Suppressor macrophage treated with lipopolysaccharide for 1 hour (primary cell): ENCODE measurements around the gene MFSD2B.
A peak's percentile ranks its signal among the peaks of the same experiment; 100 is the strongest.
"Not testable (repeated sequence)": the region's sequence is repeated elsewhere in the genome, so short reads cannot be mapped to it uniquely, and the experiment has no call there.

Experiments
- DNase-seq, 3 donors: peaks; one replicate each; pipeline ENCODE4 v3.0.0-alpha.2; 2020 to 2022

MFSD2B gene

DNA sequence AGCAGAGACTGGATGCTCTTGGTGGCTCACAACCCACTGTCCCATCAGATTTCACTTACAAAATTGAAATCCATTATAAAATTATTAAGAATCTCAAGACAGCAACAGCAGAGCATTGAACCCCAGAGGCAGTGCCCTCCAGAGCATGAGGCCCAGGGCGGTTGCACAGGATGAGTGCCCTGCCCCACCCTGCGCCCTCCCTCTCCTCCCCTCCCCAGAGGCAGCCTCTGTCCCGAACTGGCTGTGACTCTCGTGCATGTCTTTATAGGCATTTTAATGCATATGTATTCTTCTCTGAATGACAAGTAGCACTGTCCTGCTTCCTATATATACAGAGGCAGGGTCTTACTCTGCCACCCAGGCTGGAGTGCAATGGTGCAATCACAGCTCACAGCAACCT is 10.4 kb downstream of the MFSD2B start:
- no peak for DNase-seq

DNA sequence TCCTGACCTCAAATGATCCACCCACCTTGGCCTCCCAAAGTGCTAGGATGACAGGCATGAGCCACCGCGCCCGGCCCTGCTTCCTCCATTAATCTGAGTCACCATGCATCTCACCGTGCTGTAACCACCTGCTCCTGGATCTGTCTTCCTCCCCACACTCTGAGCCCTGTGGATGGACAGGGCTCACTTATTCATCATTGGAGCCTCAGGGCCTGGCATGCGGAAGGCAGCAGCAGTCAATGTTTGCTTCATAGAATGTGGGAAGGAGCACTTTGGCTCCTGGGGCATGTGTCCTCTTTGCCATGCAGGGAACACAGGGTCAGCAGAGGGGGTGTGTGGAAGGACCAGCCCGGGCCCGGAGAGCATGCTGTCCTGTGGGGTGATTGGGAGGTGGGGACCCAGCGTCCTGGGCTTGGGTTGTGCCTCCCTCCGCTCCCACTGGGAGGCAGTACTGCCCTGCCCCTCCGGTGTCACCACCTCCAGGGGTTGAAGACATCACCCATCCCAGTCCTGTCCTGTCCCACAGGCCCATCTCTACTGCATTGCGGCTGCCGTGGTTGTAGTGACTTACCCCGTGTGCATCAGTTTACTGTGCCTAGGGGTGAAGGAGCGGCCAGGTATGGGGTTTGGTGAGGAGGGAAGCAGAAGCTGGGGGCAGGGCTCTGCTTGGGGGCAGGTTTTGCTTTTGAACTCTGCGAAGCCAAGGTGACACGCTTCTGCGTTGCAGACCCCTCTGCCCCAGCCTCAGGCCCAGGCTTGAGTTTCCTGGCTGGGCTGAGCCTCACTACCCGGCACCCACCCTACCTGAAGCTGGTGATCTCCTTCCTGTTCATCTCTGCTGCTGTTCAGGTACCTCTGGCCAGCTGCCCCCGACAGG is 11.5 kb downstream of the MFSD2B start:
- peak in 2 of 3 donors; percentile 28 to 41 for DNase-seq

DNA sequence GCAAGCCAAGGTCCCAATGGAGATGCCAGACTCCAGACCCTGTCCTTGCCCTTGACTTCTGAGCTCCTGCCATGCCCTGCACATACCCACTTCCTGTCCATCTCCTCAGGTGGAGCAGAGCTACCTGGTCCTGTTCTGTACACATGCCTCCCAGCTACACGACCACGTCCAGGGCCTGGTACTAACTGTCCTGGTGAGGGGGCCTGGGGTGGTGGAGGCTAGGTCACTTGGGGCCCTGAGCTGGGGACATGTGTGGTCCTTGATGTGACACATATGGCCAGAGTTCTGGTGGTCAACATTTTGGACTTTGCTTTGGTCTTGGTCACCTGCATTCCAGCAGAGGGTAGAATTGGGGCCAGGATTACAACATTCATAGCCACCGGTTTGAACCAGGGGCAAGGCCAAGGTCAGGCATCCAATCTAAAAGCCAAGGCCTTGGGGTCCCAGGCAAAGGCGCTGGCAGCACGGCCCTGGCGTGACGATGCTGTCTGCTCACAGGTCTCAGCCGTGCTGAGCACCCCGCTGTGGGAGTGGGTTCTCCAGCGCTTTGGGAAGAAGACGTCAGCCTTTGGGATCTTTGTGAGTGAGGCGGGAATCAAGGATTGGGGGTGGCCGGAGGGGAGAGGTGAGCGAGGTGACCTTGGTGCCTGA is 12.6 kb downstream of the MFSD2B start:
- no peak for DNase-seq

DNA sequence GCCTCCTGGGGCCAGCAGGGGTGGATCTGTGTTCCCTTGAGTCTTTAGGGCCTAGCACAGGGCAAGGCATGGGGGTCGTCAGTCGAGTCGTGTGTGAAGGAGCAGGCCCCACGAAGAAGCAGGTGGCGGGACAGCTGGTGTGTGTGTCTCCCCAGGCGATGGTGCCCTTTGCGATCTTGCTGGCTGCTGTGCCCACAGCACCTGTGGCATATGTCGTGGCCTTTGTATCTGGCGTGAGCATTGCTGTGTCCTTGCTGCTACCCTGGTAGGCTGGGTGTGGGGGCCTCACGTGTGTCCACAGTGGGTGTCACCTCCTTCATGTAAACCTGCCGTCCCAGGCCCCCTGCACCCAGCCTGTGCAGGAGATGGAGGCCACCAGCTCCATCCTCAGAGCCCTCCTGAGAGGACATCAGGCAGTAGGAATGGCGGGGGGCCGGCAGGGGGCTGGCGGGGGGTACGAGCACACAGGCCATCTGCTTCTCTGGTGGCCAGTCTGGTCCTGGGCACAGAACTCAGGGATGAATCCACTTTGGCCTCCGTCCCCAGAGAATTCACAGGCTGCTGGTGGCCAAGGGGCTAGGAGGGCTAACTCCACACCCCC is 13.2 kb downstream of the MFSD2B start:
- no peak for DNase-seq

DNA sequence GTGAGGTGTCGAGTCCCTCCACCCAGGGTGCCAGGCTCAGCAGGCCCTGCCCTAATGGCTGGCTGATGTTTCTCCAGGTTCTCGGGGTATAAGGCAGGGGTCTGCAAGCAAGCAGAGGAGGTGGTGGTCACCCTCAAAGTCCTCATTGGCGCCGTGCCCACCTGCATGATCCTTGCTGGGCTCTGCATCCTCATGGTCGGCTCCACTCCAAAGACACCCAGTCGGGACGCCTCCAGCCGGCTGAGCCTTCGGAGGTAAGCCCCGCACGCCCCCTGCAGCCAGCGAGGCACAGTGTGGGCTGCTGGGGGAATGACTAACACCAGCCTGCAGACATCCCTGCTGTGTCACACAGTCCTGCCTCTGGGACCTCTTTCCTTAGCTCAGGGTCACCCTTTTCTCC is 14.1 kb downstream of the MFSD2B start:
- DNase-seq, result no peak

DNA sequence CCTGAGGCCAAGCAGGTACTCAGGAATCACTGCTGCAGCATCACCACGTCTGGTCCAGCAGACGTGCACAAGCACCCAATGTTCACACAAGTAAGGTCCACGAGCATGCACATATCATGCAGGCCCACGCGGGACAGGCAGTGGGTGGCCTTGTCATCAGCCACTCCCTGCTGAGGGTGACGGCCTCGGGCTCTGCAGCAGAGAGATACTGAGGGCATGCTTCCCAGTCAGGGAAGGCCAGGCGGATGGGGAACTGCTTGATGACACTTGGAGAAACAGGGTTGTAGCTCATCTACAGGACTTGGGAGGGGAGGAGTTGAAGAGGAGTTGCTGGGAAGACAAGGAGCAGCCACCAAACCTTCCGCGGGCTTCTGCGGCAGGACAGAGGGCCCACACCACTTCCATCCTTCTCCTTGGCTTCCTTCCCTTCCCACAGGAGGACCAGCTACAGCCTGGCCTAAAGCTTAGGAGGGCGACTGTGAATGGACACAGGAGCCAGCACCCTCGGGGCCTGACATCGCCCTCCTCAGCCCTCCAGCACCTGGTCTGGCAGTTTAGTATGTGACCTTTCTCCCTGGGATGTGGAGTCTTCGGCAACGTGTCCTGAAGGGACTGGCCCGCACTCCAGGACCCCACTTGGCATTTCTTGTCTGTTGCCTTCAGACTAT is 15.2 kb downstream of the MFSD2B start:
- DNase-seq, result no peak

DNA sequence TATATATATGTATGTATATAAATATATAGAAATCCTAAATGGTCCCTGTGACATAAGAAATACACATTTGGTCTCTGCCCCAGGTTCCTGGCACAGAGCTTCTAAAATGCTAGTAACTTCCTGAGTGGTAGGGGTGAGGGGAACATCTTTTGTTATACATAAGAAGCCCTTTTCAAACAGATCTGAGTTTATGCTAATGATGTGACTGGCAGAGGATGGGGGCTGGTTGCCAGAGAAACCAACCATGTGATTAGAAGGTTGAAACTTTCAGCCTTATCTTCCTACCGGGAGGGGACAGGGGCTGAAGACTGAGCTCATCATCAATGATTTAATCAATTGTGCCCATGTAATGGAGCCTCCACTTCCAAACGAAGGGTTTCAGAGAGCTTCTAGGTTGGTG is 16.3 kb downstream of the MFSD2B start:
- no peak for DNase-seq

DNA sequence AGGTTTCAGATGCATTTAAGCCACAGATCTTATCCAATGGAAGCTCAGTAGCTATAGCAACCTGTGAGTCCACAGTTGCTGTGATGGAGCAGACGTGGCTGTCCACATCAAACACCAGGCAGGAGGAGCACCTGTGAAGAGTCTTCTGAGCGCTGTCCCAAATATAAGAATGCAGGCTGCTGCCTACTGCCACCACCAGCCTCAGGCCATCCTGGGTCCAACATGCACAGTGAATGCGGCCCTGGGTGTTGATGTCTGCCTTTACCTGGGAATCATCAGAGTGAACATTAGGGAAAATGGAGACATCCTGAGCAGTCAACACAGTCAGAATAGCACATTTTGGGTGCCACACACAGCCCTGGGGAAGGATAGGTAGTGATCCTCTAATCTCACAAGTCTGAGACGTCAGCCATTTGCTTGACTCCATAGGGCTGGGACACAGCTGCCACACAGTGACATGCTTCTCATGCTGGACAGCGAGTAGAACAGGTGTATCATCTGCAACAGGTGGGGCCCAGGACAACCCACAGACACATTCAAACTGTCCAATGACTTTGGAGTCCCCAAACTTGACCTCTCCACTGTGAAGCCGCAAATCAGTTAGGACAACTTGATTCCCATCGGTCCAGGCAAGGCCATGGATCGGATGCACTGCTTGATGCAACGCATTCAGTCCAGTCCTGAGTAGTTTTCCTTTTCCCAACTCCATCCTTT is 29.1 kb downstream of the MFSD2B start:
- DNase-seq, result no peak

DNA sequence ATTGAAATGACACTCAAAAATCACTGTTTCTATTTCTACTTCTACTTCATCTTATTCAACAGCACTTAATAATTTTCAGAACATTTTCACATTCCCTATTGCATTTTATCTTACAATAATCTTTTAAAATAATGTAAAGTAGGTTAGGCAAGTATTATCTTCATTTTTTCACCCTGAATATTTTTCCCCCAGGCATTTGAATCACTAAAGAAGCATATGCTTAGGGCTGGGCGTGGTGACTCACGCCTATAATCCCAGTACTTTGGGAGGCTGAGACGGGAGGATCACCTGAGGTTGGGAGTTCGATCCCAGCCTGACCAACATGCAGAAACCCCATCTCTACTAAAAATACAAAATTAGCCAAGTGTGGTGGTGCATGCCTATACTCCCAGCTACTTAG is 30.6 kb downstream of the MFSD2B start:
- no peak for DNase-seq

DNA sequence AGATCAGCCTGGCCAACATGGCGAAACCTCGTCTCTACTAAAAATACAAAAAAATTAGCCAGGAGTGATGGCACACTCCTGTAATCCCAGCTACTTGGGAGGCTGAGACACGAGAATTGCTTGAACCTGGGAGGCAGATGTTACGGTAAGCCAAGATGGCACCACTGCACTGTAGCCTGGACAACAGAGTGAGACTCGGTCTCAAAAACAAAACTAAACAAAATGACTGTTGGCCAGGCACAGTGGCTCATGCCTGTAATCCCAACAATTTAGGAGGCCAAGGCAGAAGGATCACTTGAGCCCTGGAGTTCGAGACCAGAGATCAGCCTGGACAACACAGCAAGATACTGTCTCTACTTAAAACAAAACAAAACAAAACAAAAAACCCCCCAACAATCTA is 33.2 kb downstream of the MFSD2B start:
- not testable (repeated sequence) for DNase-seq

DNA sequence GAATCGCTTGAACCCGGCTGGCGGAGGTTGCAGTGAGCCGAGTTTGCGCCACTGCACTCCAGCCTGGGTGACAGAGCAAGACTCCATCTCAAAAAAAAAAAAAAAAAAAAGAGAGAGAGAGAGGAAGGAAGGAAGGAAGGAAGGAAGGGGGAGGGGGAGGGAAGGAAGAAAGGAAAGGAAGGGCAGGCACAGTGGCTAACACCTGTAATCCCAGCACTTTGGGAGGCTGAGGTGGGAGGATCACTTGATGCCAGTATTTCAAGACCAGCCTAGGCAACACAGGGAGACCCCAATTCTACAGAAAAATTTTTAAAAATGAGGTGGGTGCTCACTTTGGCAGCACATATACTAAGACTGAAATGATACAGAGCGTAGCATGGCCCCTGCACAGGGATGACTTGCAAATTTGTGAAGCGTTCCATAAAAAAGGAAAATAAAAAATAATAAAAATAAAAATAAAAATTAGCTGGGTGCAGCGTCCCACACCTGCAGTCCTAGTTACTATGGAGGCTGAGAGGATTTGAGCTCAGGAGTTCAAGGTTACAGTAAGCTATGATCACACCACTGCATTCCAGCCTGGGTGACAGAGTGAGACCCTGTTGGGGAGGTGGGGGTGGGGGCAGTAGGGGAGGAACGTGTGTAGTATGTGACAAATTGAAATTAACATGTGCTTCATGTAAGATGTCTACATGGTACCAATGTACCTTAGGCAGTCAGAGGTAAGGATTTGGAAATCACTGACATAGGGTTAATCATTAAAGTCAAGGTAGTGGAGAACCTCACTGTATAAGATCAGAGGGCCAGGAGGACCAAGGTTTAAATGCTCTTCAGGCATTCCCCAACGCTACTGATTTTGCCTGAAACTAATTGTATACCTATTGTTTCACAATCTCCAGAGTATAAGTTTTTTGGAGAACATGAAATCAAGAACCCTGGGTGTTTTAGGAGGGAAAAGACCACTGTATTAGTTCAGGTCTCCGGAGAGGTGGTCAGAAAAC is 35.9 kb downstream of the MFSD2B start:
- DNase-seq, result no peak

DNA sequence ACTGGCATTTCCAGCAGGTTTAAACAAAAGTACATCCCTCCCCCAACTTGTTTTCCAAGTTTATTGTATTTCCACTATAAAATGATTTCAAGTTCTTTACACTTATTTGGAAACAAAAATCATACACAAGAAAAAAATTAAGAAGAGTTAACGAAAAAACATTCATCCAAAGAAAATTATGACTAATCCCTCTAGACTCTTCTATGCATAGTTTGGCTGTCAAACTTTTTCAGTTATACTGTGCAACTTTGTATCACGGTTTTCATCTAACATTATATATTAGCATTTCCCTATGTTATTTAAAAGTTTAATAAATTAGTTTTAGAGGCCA is 36.7 kb downstream of the MFSD2B start:
- DNase-seq, result peak in 1 of 3 donors; percentile 5

DNA sequence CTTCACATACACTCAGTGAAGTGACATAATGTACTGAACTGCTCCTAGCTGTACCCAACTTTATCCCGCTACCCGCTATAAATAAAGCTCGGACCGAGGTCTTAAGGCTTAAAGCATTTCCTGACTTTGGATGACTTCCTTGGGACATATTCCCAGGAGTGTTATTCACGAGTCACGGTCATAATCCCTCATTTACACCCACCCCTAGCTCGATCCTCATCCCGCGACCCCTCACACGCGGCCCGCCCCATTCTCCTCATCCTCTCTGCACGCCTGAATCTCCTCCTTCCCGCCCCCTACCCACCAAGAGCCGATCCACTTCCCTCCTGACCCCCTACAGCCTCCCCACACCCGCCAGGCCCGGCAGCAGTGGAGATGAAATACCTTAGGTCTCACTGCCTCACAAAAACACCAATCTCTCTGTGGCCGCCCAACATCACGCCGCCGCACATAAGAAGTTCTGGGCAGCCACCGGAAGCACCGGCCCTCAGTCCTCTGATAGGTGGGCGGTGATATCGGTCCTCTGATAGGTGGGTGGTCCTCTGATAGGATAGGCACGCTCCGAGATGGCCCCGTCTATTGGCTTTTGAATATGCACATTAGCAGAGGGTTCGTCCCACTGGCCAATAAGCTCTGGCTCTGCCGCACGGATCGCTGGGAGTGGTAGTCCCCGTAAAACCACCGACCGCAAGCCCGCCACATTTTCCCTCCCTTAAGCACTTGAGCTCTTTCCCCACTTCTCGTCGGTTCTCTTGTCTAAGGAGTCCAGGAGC is 37.2 kb downstream of the MFSD2B start, which contains the start of gene WDCP:
Gene WDCP, minus strand, starts transcription at position 462 of the 773 bp plus-strand sequence. CDS start 7,897 bp downstream, outside the sequence.
- DNase-seq, result peak; percentile 96 to 98 (median 97)

DNA sequence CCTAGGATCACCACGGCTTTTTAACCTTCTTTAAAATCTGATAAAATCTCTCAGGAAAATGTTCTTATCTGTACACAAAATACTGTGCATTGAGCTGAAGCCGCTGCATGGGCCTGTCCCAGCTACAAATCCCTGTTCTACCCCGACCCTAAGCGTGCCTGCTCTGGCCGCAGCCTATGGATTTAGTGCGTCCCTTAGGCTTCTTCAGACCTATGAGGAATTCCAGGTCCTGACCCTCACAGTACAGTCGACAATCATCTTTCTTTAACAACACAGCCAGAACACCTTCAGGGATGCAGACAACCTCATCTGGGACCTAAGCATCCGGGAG is 37.8 kb downstream of the MFSD2B start:
- DNase-seq, result no peak

DNA sequence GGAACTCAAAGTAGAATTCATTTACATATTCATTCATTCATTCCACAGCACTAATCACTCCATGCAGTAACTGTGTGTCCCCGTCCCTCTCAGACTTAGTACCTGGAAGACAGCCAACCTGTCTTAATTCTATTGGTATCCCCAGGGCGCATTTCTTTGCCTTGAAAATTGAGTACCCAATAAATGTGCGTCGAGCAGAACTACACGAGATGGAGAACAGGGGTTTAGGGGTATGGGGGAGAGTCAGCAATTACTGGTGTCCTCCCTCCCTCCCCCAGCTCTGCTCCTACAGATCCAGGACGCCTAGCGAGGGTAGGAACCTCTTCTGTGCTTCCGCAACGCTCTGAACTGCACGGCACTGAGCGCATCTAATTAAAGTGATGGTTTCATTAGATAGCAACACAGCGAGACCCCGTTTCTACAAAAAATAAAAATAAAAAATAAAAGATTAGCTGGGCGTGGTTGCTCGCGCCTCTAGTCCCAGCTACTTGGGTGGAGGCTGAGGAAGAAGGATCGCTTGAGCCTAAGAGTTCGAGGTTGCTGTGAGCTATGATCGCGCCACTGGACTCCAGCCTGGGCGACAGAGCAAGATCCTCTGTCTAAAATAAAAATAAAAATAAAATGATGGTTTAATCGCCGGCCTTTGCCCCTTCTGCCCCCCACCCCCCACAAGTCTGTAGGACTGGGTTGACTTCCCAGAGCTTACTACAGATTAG is 39.0 kb downstream of the MFSD2B start:
- no peak for DNase-seq

DNA sequence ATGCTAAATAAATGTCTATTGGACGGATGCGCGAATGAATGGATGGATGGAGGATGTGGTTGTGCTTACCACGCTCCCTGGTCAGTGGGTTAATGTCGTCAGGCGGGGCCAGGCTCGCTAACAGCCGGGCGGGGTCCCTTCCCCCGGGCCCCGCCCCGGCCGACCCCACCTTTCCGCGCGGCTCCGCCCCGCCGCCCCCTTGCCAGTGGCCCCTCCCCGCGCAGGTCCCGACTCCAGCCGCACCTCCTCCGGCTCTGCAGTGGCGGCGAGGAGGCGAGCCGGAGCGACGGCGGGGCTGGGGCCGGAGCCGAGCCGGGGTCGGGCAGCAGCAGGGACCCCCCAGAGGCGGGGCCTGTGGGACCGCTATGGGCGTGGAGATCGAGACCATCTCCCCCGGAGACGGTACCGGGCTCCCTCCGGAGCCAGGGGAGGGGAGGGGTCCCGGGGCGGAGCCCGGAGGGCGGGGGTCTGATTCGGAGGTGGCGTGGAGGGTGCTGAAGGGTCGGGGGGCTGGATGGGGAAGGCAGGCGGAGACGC is 39.7 kb downstream of the MFSD2B start, which contains the start of gene FKBP1B:
Gene FKBP1B, plus strand, starts transcription at position 257 of the 537 bp plus-strand sequence. Its CDS starts 109 bp downstream, at position 366.
- DNase-seq, result peak; percentile 52 to 76 (median 59)

DNA sequence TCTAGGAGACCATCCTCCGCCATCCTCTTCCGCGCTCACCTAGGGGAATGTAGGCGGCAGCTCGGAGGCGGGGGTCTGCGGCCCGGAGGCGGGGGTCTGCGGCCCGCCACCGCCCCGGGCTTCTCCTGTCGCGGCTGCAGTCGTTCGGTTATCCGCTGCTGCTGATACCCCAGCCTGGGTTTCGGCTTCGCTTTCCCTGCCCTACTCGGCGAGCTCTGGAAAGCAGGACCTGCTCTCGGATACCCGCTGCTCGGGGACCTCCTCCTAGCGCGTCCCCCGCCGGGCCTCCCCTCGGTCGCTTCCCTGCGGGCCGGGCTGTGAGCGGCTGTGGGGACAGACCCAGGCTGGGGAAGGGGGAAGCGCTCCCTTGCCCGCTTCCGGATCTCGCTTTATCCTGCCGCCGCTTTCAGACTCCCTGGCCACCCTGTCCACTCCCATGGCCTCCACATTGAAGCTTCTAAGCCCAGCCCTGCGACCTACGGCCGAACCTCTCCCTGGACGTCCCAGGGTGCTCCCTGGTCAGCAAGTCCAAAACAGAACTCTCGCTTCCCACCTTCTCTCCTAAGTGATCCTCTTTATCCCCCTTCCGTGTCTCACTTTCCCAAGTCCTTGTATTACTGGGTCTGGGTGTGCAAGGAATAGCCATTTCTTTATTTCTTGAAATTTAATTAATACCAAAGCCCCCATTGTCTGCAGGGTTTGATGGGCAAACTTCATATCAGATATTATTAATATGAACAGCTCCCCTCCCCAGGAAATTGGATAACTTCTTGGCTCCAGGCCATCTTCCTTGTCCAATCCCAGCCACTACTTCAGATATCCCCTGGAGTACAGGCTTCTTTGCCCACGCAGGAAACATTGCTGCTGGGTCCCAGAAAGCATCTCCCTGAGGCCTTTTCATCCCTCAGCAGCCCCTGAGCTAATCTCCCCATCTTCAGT is 40.4 kb downstream of the MFSD2B start:
- peak; percentile 33 to 63 (median 41) for DNase-seq

DNA sequence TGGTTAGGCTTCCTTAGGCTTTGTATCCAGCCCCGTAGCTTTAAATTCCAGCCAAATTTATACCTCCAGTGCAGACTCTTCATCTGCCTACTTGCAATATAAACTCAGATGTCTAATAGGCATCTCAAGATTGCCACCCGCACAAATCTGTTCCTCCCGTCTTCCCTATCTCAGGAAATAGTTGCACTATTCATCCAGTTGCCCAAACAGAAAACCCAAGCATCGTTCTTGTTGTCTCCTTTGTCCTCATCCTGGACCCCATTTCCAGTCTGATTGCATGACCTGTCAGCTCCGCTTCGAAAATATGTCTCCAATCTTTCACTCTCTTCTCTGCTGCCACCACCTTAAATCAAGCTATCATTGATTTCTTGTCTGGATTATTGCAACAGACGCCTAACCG is 41.9 kb downstream of the MFSD2B start:
- DNase-seq, result no peak
